IMR-90 (cell line): Measurements from ENCODE around the gene KRTAP12-2. TPM values are rescaled to one million over a fixed set of nuclear protein-coding genes. Genes with fewer than 3 reads are reported as not detected.

Experiments used
- ATAC-seq: fragments of 200-7000 bp; cut with Tn5 transposase; 2 replicates; pipeline ENCODE4 v1.9.1; 2020; ENCODE audit warnings: low read depth, mild to moderate bottlenecking, moderate library complexity
- BruUV-seq: library from RNA; stranded (reverse); fragments of 400-500 nt; replicated peaks from 2 replicates; lab custom pipeline; 2021; lab: Mats Ljungman, UMichigan
- CTCF ChIA-PET: fragments of 300-600 bp; formaldehyde crosslinking; extraction: SDS; loops from one replicate; lab custom pipeline; 2021; ENCODE audit warnings: antibody characterized with exemption; lab: Yijun Ruan, JAX
- POLR2A ChIA-PET: fragments of 300-600 bp; sonication (Branson Sonifier 250); formaldehyde crosslinking; loops from one replicate; lab custom pipeline; 2022; ENCODE audit warnings: antibody characterized with exemption; ENCODE audit not compliant: unreplicated experiment; lab: Charles Lee
- DNase-seq: peaks from one replicate; pipeline ENCODE4 v3.0.0; 2013
- H2AFZ ChIP-seq: replicated peaks from 2 replicates; pipeline ENCODE3; 2013; ENCODE audit warnings: low read length, mild to moderate bottlenecking; ENCODE audit not compliant: poor library complexity
- H2AK5ac ChIP-seq: 2 replicates; pipeline ENCODE4 v1.6.1; 2013; ENCODE audit warnings: low read depth, low read length, inconsistent platforms
- H2AK9ac ChIP-seq: replicated peaks from 2 replicates; pipeline ENCODE3; 2013; ENCODE audit warnings: mild to moderate bottlenecking, low read depth, low read length, moderate library complexity; ENCODE audit not compliant: poor library complexity
- H2BK120ac ChIP-seq: 2 replicates; pipeline ENCODE4 v1.6.1; 2013; ENCODE audit warnings: low read depth, low read length, inconsistent platforms
- H2BK15ac ChIP-seq: 3 replicates; pipeline ENCODE4 v1.6.1; 2013; ENCODE audit warnings: low read depth, low read length, inconsistent platforms
- H2BK20ac ChIP-seq: 2 replicates; pipeline ENCODE4 v1.6.1; 2013; ENCODE audit warnings: low read depth, mild to moderate bottlenecking, inconsistent platforms, low read length, moderate library complexity
- H2BK5ac ChIP-seq: 2 replicates; pipeline ENCODE4 v1.6.1; 2013; ENCODE audit warnings: mild to moderate bottlenecking, low read depth, low read length, inconsistent platforms; ENCODE audit not compliant: poor library complexity, severe bottlenecking
- H3K14ac ChIP-seq: replicated peaks from 2 replicates; pipeline ENCODE4 v1.6.1; 2013; ENCODE audit warnings: low read depth, low read length, inconsistent platforms
- H3K18ac ChIP-seq: 2 replicates; pipeline ENCODE4 v1.6.1; 2013; ENCODE audit warnings: low read depth, low read length, control low read depth
- H3K23ac ChIP-seq: 2 replicates; pipeline ENCODE4 v1.6.1; 2013; ENCODE audit warnings: low read depth, low read length, inconsistent platforms
- H3K27ac ChIP-seq: 2 replicates; pipeline ENCODE4 v1.5.1; 2013; ENCODE audit warnings: mild to moderate bottlenecking, control low read depth, low read length; ENCODE audit not compliant: insufficient read depth
- H3K27me3 ChIP-seq: 2 replicates; pipeline ENCODE4 v1.6.1; 2013; ENCODE audit warnings: low read length; ENCODE audit not compliant: control insufficient read depth, insufficient read depth
- H3K36me3 ChIP-seq: 2 replicates; pipeline ENCODE4 v1.6.1; 2013; ENCODE audit warnings: low read length, mixed read lengths; ENCODE audit not compliant: control insufficient read depth, insufficient read depth
- H3K4ac ChIP-seq: 2 replicates; pipeline ENCODE4 v1.6.1; 2013; ENCODE audit warnings: low read depth, low read length, inconsistent platforms
- H3K4me1 ChIP-seq: 2 replicates; pipeline ENCODE4 v1.6.1; 2013; ENCODE audit warnings: low read length, mixed read lengths; ENCODE audit not compliant: control insufficient read depth, insufficient read depth
- H3K4me2 ChIP-seq: 2 replicates; pipeline ENCODE4 v1.6.1; 2013; ENCODE audit warnings: low read depth, mild to moderate bottlenecking, control low read depth, low read length, moderate library complexity
- H3K4me3 ChIP-seq: 2 replicates; pipeline ENCODE4 v1.5.1; 2013; ENCODE audit warnings: low read depth, mild to moderate bottlenecking, control low read depth, low read length, moderate library complexity; ENCODE audit not compliant: insufficient read depth
- H3K56ac ChIP-seq: 2 replicates; pipeline ENCODE4 v1.6.1; 2013; ENCODE audit warnings: low read length, inconsistent platforms; ENCODE audit not compliant: insufficient read depth; ENCODE audit errors: extremely low read depth
- H3K79me1 ChIP-seq, 2 experiments: 2 replicates each; pipeline ENCODE4 v1.6.1; 2013; ENCODE audit warnings: low read length in 2 of 2, inconsistent platforms in 1 of 2, low read depth in 1 of 2
- H3K9ac ChIP-seq: 2 replicates; pipeline ENCODE4 v1.6.1; 2013; ENCODE audit warnings: low read depth, low read length, control low read depth
- H3K9me1 ChIP-seq: 2 replicates; pipeline ENCODE4 v1.6.1; 2013; ENCODE audit warnings: low read length, inconsistent platforms; ENCODE audit not compliant: insufficient read depth
- H3K9me3 ChIP-seq: 2 replicates; pipeline ENCODE4 v1.6.1; 2013; ENCODE audit warnings: low read length; ENCODE audit not compliant: control insufficient read depth, insufficient read depth
- H4K20me1 ChIP-seq: 2 replicates; pipeline ENCODE4 v1.6.1; 2013; ENCODE audit warnings: low read length, inconsistent platforms; ENCODE audit not compliant: insufficient read depth
- H4K5ac ChIP-seq: 2 replicates; pipeline ENCODE4 v1.6.1; 2013; ENCODE audit warnings: mild to moderate bottlenecking, low read depth, low read length, control low read depth
- H4K8ac ChIP-seq, 2 experiments: 2 replicates each; pipeline ENCODE4 v1.6.1; 2013; ENCODE audit warnings: low read depth in 2 of 2, low read length in 2 of 2, control low read depth in 1 of 2, inconsistent platforms in 1 of 2
- H4K91ac ChIP-seq: 2 replicates; pipeline ENCODE4 v1.6.1; 2013; ENCODE audit warnings: low read depth, low read length, inconsistent platforms; ENCODE audit not compliant: insufficient read depth
- BHLHE40 ChIP-seq: fragments of 150-350 bp; IDR thresholded peaks from 2 replicates; pipeline ENCODE4 v1.6.1; 2016; ENCODE audit warnings: mild to moderate bottlenecking, low read depth, low read length
- CEBPB ChIP-seq: IDR thresholded peaks from 2 replicates; pipeline ENCODE4 v1.6.1; 2012; ENCODE audit warnings: low read depth, low read length, improper control_type of control experiment
- CHD1 ChIP-seq: IDR thresholded peaks from 2 replicates; pipeline ENCODE4 v1.6.1; 2012; ENCODE audit warnings: low read depth, low read length, improper control_type of control experiment
- CTCF ChIP-seq: conservative IDR thresholded peaks from 2 replicates; pipeline ENCODE4 v1.5.1; 2012; ENCODE audit warnings: mild to moderate bottlenecking, low read depth, low read length, improper control_type of control experiment
- ELK1 ChIP-seq: fragments of 150-350 bp; IDR thresholded peaks from 2 replicates; pipeline ENCODE4 v1.6.1; 2016; ENCODE audit warnings: low read depth, mild to moderate bottlenecking, low read length, moderate library complexity, borderline replicate concordance
- FOS ChIP-seq: fragments of 150-350 bp; IDR thresholded peaks from 2 replicates; pipeline ENCODE4 v1.6.1; 2016; ENCODE audit warnings: low read depth, low read length
- MAZ ChIP-seq: IDR thresholded peaks from 2 replicates; pipeline ENCODE4 v1.6.1; 2012; ENCODE audit warnings: low read depth, mild to moderate bottlenecking, low read length, improper control_type of control experiment, moderate library complexity, borderline replicate concordance
- NFE2L2 ChIP-seq: fragments of 150-350 bp; IDR thresholded peaks from 2 replicates; pipeline ENCODE4 v1.6.1; 2016; ENCODE audit warnings: low read depth, mild to moderate bottlenecking, low read length
- POLR2A ChIP-seq: IDR thresholded peaks from 2 replicates; pipeline ENCODE4 v1.6.1; 2012; ENCODE audit warnings: mild to moderate bottlenecking, low read depth, low read length
- RCOR1 ChIP-seq: IDR thresholded peaks from 2 replicates; pipeline ENCODE4 v1.6.1; 2012; ENCODE audit warnings: mild to moderate bottlenecking, low read length, improper control_type of control experiment; ENCODE audit not compliant: insufficient replicate concordance
- RFX5 ChIP-seq: IDR thresholded peaks from 2 replicates; pipeline ENCODE4 v1.8.0; 2012; ENCODE audit warnings: low read depth, mild to moderate bottlenecking, low read length, moderate library complexity
- SMC3 ChIP-seq: fragments of 150-350 bp; IDR thresholded peaks from 2 replicates; pipeline ENCODE4 v1.6.1; 2016; ENCODE audit warnings: low read depth, mild to moderate bottlenecking, antibody characterized with exemption, low read length, moderate library complexity
- WGBS, 2 experiments: methylation state at CpG; one replicate each; pipeline versions ENCODE4 v1.1.5 to v1.1.7; 2013; ENCODE audit warnings: missing lambda C conversion rate in 2 of 2; ENCODE audit not compliant: insufficient read length in 1 of 2; ENCODE audit errors: extremely low coverage in 2 of 2; 5-methylcytosine and 5-hydroxymethylcytosine counted together
- dilution Hi-C: fragments of 300-500 bp; cut with HindIII; formaldehyde crosslinking; loops from one replicate; pipeline ENCODE4 v1.14.3; 2018; ENCODE audit warnings: low sequenced_read_pairs; ENCODE audit not compliant: unreplicated experiment
- in situ Hi-C: fragments of 300-500 bp; cut with MboI; formaldehyde crosslinking; loops from 3 replicates; pipeline ENCODE4 v1.14.3; 2019; ENCODE audit warnings: low sequenced_read_pairs, inconsistent platforms, mixed read lengths
- intact Hi-C: fragments of 100-400 bp; cut with micrococcal nuclease; formaldehyde crosslinking; loops from 2 replicates; pipeline ENCODE4 v1.10.0; 2022
- polyA plus RNA-seq, 3 experiments: library from polyadenylated mRNA; depleted of rRNA; stranded (reverse); fragments of >200 nt; gene quantifications; 2 replicates each; pipeline ENCODE4 v1.2.3, GENCODE V29; 2012; ENCODE audit warnings: low replicate concordance in 1 of 3
- total RNA-seq: library from RNA; depleted of rRNA; stranded (reverse); fragments of >200 nt; gene quantifications from 2 replicates; pipeline ENCODE4 v1.2.3, GENCODE V29; 2012
- TF ChIP-seq, protein P1 (sequence below): fragments of 150-350 bp; IDR thresholded peaks from 2 replicates; pipeline ENCODE4 v1.6.1; 2017; ENCODE audit warnings: mild to moderate bottlenecking, antibody characterized with exemption, low read length, low read depth

Gene KRTAP12-2
- total and polyA plus RNA-seq, 2 of the 4 experiments (the other 2 are of a cell fraction), result not detected

DNA sequence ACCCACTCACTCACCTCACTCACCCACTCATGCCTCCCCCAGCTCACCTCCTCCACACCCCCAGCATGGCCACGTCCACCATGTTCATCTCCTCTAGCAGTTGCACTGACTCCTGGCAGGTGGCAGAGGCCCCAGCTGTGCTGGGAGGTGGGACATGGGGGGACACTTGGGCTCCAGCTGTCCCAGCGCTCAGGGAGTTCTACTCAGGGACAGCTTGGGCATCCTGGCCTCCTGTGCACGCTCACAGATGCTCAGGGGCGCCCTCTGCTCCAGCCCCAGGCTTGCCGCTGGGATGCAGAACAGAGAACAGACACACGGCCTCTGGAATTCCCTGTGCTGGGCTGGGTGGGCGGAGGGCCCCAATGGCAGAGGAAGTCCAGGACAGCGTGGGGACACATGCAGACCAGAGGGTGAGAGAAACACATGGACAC lies 49.6 kb downstream of the KRTAP12-2 start:
- Histone ChIP-seq H3K14ac (no peak overlapping the region), H2AFZ (no peak overlapping the region), H2BK120ac (no peak overlapping the region), H3K4me1 (no peaks in the 10 kb centered on the region), H3K23ac (no peak overlapping the region), H4K91ac (no peak overlapping the region), H3K4ac (no peak overlapping the region), H2AK9ac (no peak overlapping the region), H2AK5ac (no peak overlapping the region), H3K4me3 (no peak overlapping the region), H4K8ac (no peak overlapping the region), H3K18ac (no peak overlapping the region), H4K5ac (no peak overlapping the region), H2BK20ac (no peak overlapping the region), H3K4me2 (no peak overlapping the region), H3K79me1 (no peaks in the 10 kb centered on the region), H3K27me3 (peaks cover 3% of the 10 kb centered on the region; the same call in 1 of the 2 replicates), H2BK15ac (no peak overlapping the region), H3K56ac (no peak overlapping the region), H2BK5ac (no peak overlapping the region), H3K9me3 (peaks cover 8% of the 10 kb centered on the region; the same call in 1 of the 2 replicates), H3K27ac (no peak overlapping the region), H3K9me1 (no peaks in the 10 kb centered on the region), H3K9ac (no peak overlapping the region), H4K20me1 (no peaks in the 10 kb centered on the region), H3K36me3 (no peaks in the 10 kb centered on the region)
- DNase-seq (no peak), ATAC-seq (no peak)
- ChIA-PET POLR2A (no interaction called here), CTCF (no interaction called here)
- in situ Hi-C loops, result no loop called here
- dilution Hi-C loops, result no loop called here
- no TSS peak for BruUV-seq
- intact Hi-C loops, result no loop called here
- WGBS, 2 experiments, result 46% methylated on average over 3 of the region's 8 CpGs; no CpG with 5 or more reads in 1 of the 2 experiments
- TF ChIP-seq RCOR1, result no peak
- TF ChIP-seq FOS, result no peak
- no peak for TF ChIP-seq ELK1
- no peak for TF ChIP-seq NFE2L2
- TF ChIP-seq CTCF, result no peak
- TF ChIP-seq POLR2A, result no peak
- TF ChIP-seq MAZ, result no peak
- no peak for TF ChIP-seq CHD1
- TF ChIP-seq CEBPB, result no peak
- TF ChIP-seq SMC3, result no peak
- TF ChIP-seq, protein P1, sequence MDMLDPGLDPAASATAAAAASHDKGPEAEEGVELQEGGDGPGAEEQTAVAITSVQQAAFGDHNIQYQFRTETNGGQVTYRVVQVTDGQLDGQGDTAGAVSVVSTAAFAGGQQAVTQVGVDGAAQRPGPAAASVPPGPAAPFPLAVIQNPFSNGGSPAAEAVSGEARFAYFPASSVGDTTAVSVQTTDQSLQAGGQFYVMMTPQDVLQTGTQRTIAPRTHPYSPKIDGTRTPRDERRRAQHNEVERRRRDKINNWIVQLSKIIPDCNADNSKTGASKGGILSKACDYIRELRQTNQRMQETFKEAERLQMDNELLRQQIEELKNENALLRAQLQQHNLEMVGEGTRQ, result no peak
- TF ChIP-seq RFX5, result no peak
- no peak for TF ChIP-seq BHLHE40
